Islet of Langerhans (tissue), 1 donor: ENCODE measurements around the gene ASAP2.

Experiments used
- FAIRE-seq: peaks from one replicate; lab custom pipeline; 2011; peaks lifted over from hg19 to GRCh38; lab: Jason Lieb, UNC

ASAP2 gene

DNA sequence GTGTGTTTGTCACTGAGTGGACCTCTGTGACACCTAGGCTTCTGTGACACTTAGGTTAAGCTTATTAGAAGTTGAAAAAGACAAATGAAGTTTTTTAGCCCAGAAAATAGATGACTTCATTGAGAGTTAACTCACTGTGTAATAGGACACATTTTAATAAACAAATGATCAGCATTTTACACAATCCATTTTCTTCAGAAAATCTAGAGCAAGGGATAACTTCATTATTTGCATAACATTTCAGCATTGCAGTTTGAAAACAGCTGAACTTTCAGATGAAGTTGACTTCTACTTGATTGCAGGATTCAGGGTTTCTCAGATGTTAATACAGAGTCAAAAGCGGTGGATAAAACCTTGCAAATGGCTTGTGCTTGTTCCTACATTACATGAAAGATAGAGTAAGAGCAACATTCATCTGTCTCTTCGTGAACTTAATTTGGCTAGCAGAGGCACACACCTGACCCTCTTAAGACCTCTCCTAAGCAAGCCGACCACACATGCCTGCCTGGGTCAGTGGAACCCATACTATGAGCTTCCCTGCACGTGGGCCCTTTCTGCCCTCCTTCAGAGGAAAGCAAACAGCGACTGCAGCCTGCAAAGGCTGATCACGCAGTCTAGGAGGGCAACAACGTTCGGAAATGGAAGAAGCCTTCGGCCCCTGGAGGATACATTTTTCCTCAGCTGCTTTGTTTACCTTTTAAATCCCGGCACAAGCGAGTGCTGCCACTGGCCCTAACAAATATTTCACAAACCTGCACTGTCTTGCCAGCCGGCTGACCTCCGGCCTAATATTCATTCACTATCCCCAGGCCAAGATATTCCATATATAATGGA is 200.1 kb downstream of the ASAP2 start:
- no peak for FAIRE-seq

DNA sequence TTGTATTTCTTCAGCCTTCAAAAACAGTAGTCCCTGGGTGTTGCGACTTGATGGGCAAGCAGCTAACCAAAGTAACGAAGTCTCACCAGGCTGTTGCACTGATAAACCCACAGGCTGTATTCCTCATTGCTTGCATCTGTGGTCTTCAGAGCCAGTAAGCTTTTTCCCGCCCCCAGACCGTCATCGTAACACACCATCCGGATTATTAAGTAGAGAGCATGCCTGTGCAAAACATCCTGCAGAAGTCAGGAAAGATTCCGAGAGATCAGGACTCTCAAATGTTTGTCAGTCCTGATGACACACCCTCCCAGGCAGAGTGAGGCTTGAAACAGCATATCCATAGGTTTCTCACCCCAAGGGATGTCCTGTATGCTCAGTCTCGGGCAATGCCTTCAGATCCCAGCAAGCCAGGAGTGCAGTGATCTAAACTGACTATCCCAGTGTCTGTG is 200.8 kb downstream of the ASAP2 start:
- FAIRE-seq, result no peak

GRCh38 chr2:9408641-9409151 is 202.1 kb downstream of the ASAP2 start:
- no peak for FAIRE-seq

- FAIRE-seq, result no peak
These were observed 203.5 kb downstream of the ASAP2 start for GRCh38 chr2:9410108-9410507.

GRCh38 chr2:9412781-9413180 is 206.2 kb downstream of the ASAP2 start:
- no peak for FAIRE-seq

GRCh38 chr2:9415516-9416169 is 209.0 kb downstream of the ASAP2 start:
- no peak for FAIRE-seq

- no peak for FAIRE-seq
These were observed 209.8 kb downstream of the ASAP2 start for GRCh38 chr2:9416267-9416961.

GRCh38 chr2:9416962-9417316 is 210.3 kb downstream of the ASAP2 start:
- FAIRE-seq, result no peak

GRCh38 chr2:9417725-9418124 is 211.1 kb downstream of the ASAP2 start:
- FAIRE-seq, result no peak

- FAIRE-seq, result no peak
These were observed 212.1 kb downstream of the ASAP2 start for GRCh38 chr2:9418746-9419145.

DNA sequence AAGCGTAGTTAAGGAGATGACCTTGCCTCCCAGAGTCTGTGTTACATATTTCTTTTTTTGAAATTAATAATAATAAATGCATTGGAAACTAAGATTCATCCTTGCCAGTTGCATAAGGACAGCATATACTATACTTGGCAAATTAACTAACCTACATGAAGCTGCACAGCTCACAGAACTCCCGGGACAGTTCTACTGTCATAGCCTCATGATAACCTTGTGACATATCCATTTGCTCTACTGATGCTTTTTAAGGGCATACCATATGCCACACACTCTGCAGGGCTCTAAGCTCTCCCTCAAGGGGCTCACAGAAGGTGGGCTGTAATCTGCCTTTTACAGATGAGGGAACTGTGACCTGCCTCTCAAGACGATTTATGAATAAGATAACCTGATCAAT is 212.9 kb downstream of the ASAP2 start:
- FAIRE-seq, result no peak

GRCh38 chr2:9420495-9420894 is 213.9 kb downstream of the ASAP2 start:
- FAIRE-seq, result no peak

- FAIRE-seq, result no peak
These were observed 215.9 kb downstream of the ASAP2 start for GRCh38 chr2:9422321-9423099.

DNA sequence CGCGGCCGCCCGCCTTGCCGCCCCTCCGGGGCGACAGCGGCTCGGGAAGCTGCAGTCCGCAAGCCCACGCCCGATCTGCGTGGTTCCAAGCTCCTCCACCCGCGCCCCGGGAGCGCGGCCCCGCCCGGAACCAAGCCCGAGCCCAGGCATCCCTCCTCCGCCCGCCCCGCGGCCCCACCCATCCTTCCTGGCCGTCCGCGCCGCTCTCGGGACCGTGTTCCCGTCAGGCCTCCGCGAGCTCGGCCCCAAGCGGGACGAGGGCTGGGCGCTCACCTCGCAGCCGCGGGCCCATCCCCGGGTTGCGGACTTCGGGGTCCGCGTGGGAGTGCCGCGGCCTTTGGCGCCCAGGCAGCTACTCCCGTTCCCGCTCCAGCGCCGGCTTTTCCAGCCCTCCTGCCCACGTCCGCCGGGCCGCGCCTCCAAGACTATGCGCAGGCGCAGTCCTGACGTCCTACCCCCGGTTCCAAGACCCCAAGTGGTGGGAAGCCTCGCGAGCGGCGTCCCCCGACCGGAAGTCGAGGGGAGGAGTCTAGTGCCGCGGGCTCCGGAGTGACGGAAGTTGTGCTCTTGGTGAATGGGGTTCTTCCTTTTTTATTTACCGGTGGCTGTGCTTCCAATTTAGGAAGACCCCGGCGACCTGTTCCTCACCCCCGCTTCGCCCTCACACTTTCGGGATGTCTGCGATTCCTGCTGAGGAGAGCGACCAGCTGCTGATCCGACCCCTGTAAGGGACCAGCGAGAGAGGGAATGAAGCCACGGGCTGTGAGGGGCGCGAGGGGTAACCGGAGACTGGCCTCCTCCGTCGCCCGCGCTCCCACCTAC is 216.7 kb downstream of the ASAP2 start, which contains the start of the genes CPSF3 and ITGB1BP1:
Gene CPSF3, plus strand, starts transcription at position 555 of the 822 bp plus-strand sequence. Its CDS starts 120 bp downstream, at position 675.
Gene ITGB1BP1, minus strand, starts transcription at position 429 of the 822 bp plus-strand sequence. CDS start 4,831 bp downstream, outside the sequence.
- no peak for FAIRE-seq

GRCh38 chr2:9423922-9424272 is 217.3 kb downstream of the ASAP2 start:
- no peak for FAIRE-seq

GRCh38 chr2:9424447-9425164 is 218.0 kb downstream of the ASAP2 start:
- no peak for FAIRE-seq

- FAIRE-seq, result no peak
These were observed 222.5 kb downstream of the ASAP2 start for GRCh38 chr2:9428965-9429577.

GRCh38 chr2:9430316-9431293 is 224.0 kb downstream of the ASAP2 start:
- no peak for FAIRE-seq

DNA sequence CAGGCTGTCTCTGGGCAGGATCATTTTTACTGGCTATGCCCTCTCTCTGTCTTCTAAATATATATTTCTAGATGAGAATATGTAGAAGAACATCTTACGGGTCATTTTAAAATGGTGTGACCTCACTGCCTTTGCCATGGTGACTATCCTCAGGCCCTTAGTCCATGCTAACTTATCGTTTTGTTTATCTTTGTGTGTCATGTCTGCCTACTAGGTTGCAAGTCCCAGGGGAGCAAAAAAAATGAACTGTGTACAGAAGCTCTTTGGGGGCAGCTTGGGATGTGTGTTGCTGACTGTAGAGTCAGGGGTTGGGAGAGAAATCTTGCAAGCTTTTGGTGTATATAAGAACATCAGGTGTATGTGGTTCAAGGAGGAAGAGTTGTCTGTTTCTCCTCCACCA is 227.9 kb downstream of the ASAP2 start:
- FAIRE-seq, result no peak
